Neutrophil (primary cell): ENCODE data around the gene BRAP.

Experiments used
- H3K27ac ChIP-seq: fragments of 200-600 bp; sonication (generic); 2 replicates; pipeline ENCODE4 v1.5.1; 2016; ENCODE audit warnings: mild to moderate bottlenecking, moderate library complexity
- H3K27me3 ChIP-seq: fragments of 200-600 bp; sonication (generic); 2 replicates; pipeline ENCODE4 v1.6.0; 2016; ENCODE audit warnings: mild to moderate bottlenecking
- H3K36me3 ChIP-seq: fragments of 200-600 bp; sonication (generic); 2 replicates; pipeline ENCODE4 v1.5.1; 2017
- H3K4me1 ChIP-seq, 2 experiments: fragments of 200-600 bp in 1 of 2; sonication (generic) in 1 of 2; 1 replicate in 1 of 2; 2 replicates in 1 of 2; pipeline versions ENCODE4 v1.5.1 to v1.6.1; 2013 to 2016; ENCODE audit warnings: low read depth in 1 of 2, low read length in 1 of 2, mild to moderate bottlenecking in 1 of 2, moderate library complexity in 1 of 2; ENCODE audit not compliant: control insufficient read depth in 1 of 2, insufficient read depth in 1 of 2
- H3K4me3 ChIP-seq, 2 experiments: fragments of 200-600 bp in 1 of 2; sonication (generic) in 1 of 2; 1 replicate in 1 of 2; 2 replicates in 1 of 2; pipeline ENCODE4 v1.5.1; 2013 to 2016; ENCODE audit warnings: low read depth in 1 of 2, low read length in 1 of 2, mild to moderate bottlenecking in 1 of 2, moderate library complexity in 1 of 2
- H3K9me3 ChIP-seq: fragments of 200-600 bp; sonication (generic); 2 replicates; pipeline ENCODE4 v1.5.1; 2016
- CTCF ChIP-seq: fragments of 200-600 bp; sonication (generic); IDR thresholded peaks from 2 replicates; pipeline ENCODE4 v1.5.1; 2016; ENCODE audit warnings: antibody characterized with exemption

BRAP gene

GRCh38 chr12:111650912-111651311, 34.8 kb downstream of the BRAP start:
- Histone ChIP-seq H3K9me3 (no peaks in the 10 kb centered on the region), H3K4me3 (no peak overlapping the region), H3K4me1 (no peaks in the 10 kb centered on the region), H3K27ac (no peak overlapping the region), H3K27me3 (no peaks in the 10 kb centered on the region), H3K36me3 (peaks cover 99% of the 10 kb centered on the region)
- TF ChIP-seq CTCF = no peak

- peaks cover 92% of the 10 kb centered on the region for H3K36me3 ChIP-seq
- H3K4me1 ChIP-seq = no peaks in the 10 kb centered on the region
- H3K27me3 ChIP-seq = no peaks in the 10 kb centered on the region
- no peak overlapping the region for H3K4me3 ChIP-seq
- H3K27ac ChIP-seq = no peak overlapping the region
- no peaks in the 10 kb centered on the region for H3K9me3 ChIP-seq
- no peak for TF ChIP-seq CTCF
Measured at GRCh38 chr12:111645433-111645832, 40.3 kb downstream of the BRAP start.

GRCh38 chr12:111643427-111643826, 42.3 kb downstream of the BRAP start:
- Histone ChIP-seq H3K36me3 (peaks cover 83% of the 10 kb centered on the region), H3K4me1 (no peaks in the 10 kb centered on the region), H3K27me3 (no peaks in the 10 kb centered on the region), H3K27ac (no peak overlapping the region), H3K9me3 (no peaks in the 10 kb centered on the region), H3K4me3 (no peak overlapping the region)
- no peak for TF ChIP-seq CTCF

GRCh38 chr12:111642681-111643426, 42.9 kb downstream of the BRAP start:
- Histone ChIP-seq H3K4me3 (no peak overlapping the region), H3K27ac (no peak overlapping the region), H3K9me3 (no peaks in the 10 kb centered on the region), H3K4me1 (no peaks in the 10 kb centered on the region), H3K36me3 (peaks cover 82% of the 10 kb centered on the region), H3K27me3 (no peaks in the 10 kb centered on the region)
- no peak for TF ChIP-seq CTCF

- Histone ChIP-seq H3K27ac (no peak overlapping the region), H3K4me1 (no peaks in the 10 kb centered on the region), H3K36me3 (peaks cover 58% of the 10 kb centered on the region), H3K9me3 (no peaks in the 10 kb centered on the region), H3K4me3 (no peak overlapping the region), H3K27me3 (no peaks in the 10 kb centered on the region)
- no peak for TF ChIP-seq CTCF
Measured at GRCh38 chr12:111640506-111640905, 45.2 kb downstream of the BRAP start.
